Large intestine (tissue), 3 donors: ENCODE measurements around the gene CSNK1G1. TPM values are rescaled to one million over a fixed set of nuclear protein-coding genes. Genes with fewer than 3 reads are reported as not detected.

ENCODE experiments used
- DNase-seq, 2 donors: peaks; one replicate each; pipeline versions ENCODE4 v3.0.0 to v3.0.0-alpha.2; 2013
- H3K27ac ChIP-seq: one replicate; pipeline ENCODE4 v1.5.1; 2013; ENCODE audit warnings: low read length
- H3K27me3 ChIP-seq: 2 replicates; pipeline ENCODE4 v1.6.1; 2013; ENCODE audit warnings: low read length; ENCODE audit not compliant: control insufficient read depth, insufficient read depth
- H3K36me3 ChIP-seq: 2 replicates; pipeline ENCODE4 v1.6.1; 2013; ENCODE audit warnings: low read length; ENCODE audit not compliant: control insufficient read depth, insufficient read depth
- H3K4me1 ChIP-seq: one replicate; pipeline ENCODE4 v1.6.1; 2013; ENCODE audit warnings: low read length; ENCODE audit not compliant: control insufficient read depth, insufficient read depth
- H3K4me3 ChIP-seq: one replicate; pipeline ENCODE4 v1.5.1; 2013; ENCODE audit warnings: low read length
- H3K9me3 ChIP-seq: one replicate; pipeline ENCODE4 v1.6.1; 2013; ENCODE audit warnings: mild to moderate bottlenecking, low read depth, low read length, moderate library complexity; ENCODE audit not compliant: control insufficient read depth
- WGBS: methylation state at CpG from one replicate; pipeline ENCODE4 v1.1.5; 2013; ENCODE audit warnings: low lambda C conversion rate; ENCODE audit not compliant: insufficient coverage; 5-methylcytosine and 5-hydroxymethylcytosine counted together
- polyA plus RNA-seq: library from polyadenylated mRNA; unstranded; fragments of 120-200 nt; gene quantifications from one replicate; pipeline ENCODE4 v1.2.1, GENCODE V29; 2013

CSNK1G1 gene
- polyA plus RNA-seq, 1 donor = 11.9 TPM

- no peaks in the 10 kb centered on the region for H3K9me3 ChIP-seq
- peak; percentile 74 to 86 for DNase-seq
- peaks cover 26% of the 10 kb centered on the region for H3K4me1 ChIP-seq
- H3K27ac ChIP-seq = peak overlapping the region; percentile 67
- H3K27me3 ChIP-seq = no peaks in the 10 kb centered on the region
- no peaks in the 10 kb centered on the region for H3K36me3 ChIP-seq
- no peak overlapping the region for H3K4me3 ChIP-seq
- 17% methylated on average over 1 of the region's 2 CpGs for WGBS
Observed at GRCh38 chr15:64247906-64248541, 107.9 kb downstream of the CSNK1G1 start.

GRCh38 chr15:64247535-64247905 lies 108.5 kb downstream of the CSNK1G1 start:
- Histone ChIP-seq H3K4me3 (no peak overlapping the region), H3K27me3 (no peaks in the 10 kb centered on the region), H3K27ac (peak overlapping the region; percentile 67), H3K9me3 (no peaks in the 10 kb centered on the region), H3K36me3 (no peaks in the 10 kb centered on the region), H3K4me1 (peaks cover 26% of the 10 kb centered on the region)
- DNase-seq = peak; percentile 18 to 71

- H3K9me3 ChIP-seq = no peaks in the 10 kb centered on the region
- H3K36me3 ChIP-seq = no peaks in the 10 kb centered on the region
- peak overlapping the region; percentile 67 for H3K27ac ChIP-seq
- DNase-seq = peak in 1 of 2 donors; percentile 37
- WGBS = 62% methylated on average over 4 of the region's 9 CpGs
- H3K4me1 ChIP-seq = peaks cover 26% of the 10 kb centered on the region
- no peaks in the 10 kb centered on the region for H3K27me3 ChIP-seq
- no peak overlapping the region for H3K4me3 ChIP-seq
Observed at GRCh38 chr15:64246364-64247189, 109.4 kb downstream of the CSNK1G1 start.

GRCh38 chr15:64245405-64245804 lies 110.6 kb downstream of the CSNK1G1 start:
- 91% methylated on average over 2 of the region's 4 CpGs for WGBS
- no peak for DNase-seq
- no peak overlapping the region for H3K4me3 ChIP-seq
- no peaks in the 10 kb centered on the region for H3K36me3 ChIP-seq
- H3K27ac ChIP-seq = no peak overlapping the region
- H3K9me3 ChIP-seq = no peaks in the 10 kb centered on the region
- peaks cover 24% of the 10 kb centered on the region for H3K4me1 ChIP-seq
- no peaks in the 10 kb centered on the region for H3K27me3 ChIP-seq

GRCh38 chr15:64237677-64238076 lies 118.3 kb downstream of the CSNK1G1 start:
- no CpG with 5 or more reads among the region's 3 CpGs for whole genome bisulfite sequencing
- H3K4me3 ChIP-seq = no peak overlapping the region
- no peaks in the 10 kb centered on the region for H3K9me3 ChIP-seq
- H3K4me1 ChIP-seq = peaks cover 22% of the 10 kb centered on the region
- no peaks in the 10 kb centered on the region for H3K36me3 ChIP-seq
- no peak overlapping the region for H3K27ac ChIP-seq
- no peaks in the 10 kb centered on the region for H3K27me3 ChIP-seq
- peak; percentile 37 to 73 for DNase-seq

GRCh38 chr15:64236156-64236894 lies 119.6 kb downstream of the CSNK1G1 start:
- H3K36me3 ChIP-seq = no peaks in the 10 kb centered on the region
- H3K9me3 ChIP-seq = no peaks in the 10 kb centered on the region
- no peak overlapping the region for H3K4me3 ChIP-seq
- no CpG with 5 or more reads among the region's 2 CpGs for WGBS
- H3K27me3 ChIP-seq = no peaks in the 10 kb centered on the region
- peaks cover 25% of the 10 kb centered on the region for H3K4me1 ChIP-seq
- no peak overlapping the region for H3K27ac ChIP-seq
- DNase-seq = no peak

- no peaks in the 10 kb centered on the region for H3K27me3 ChIP-seq
Observed at GRCh38 chr15:64235552-64235951, 120.4 kb downstream of the CSNK1G1 start.

GRCh38 chr15:64233299-64233698 lies 122.7 kb downstream of the CSNK1G1 start:
- DNase-seq = no peak
- Histone ChIP-seq H3K27me3 (no peaks in the 10 kb centered on the region), H3K4me1 (peaks cover 9% of the 10 kb centered on the region), H3K27ac (no peak overlapping the region), H3K4me3 (no peak overlapping the region), H3K36me3 (no peaks in the 10 kb centered on the region), H3K9me3 (no peaks in the 10 kb centered on the region)
- WGBS = 100% methylated on average over 3 of the region's 4 CpGs

More at GRCh38 chr15:64235552-64235951, 120.4 kb downstream of the CSNK1G1 start:
- Histone ChIP-seq H3K4me3 (no peak overlapping the region), H3K36me3 (no peaks in the 10 kb centered on the region), H3K9me3 (no peaks in the 10 kb centered on the region), H3K4me1 (peaks cover 25% of the 10 kb centered on the region), H3K27ac (no peak overlapping the region)
- DNase-seq = no peak
- WGBS = 89% methylated on average over 4 of the region's 4 CpGs

- WGBS = no CpG with 5 or more reads among the region's 1 CpG
- Histone ChIP-seq H3K27me3 (no peaks in the 10 kb centered on the region), H3K4me1 (peaks cover 3% of the 10 kb centered on the region), H3K27ac (no peak overlapping the region), H3K9me3 (no peaks in the 10 kb centered on the region), H3K36me3 (no peaks in the 10 kb centered on the region), H3K4me3 (no peak overlapping the region)
- no peak for DNase-seq
Observed at GRCh38 chr15:64232400-64232799, 123.6 kb downstream of the CSNK1G1 start.

GRCh38 chr15:64229129-64229724 lies 126.7 kb downstream of the CSNK1G1 start:
- Histone ChIP-seq H3K9me3 (peaks cover 3% of the 10 kb centered on the region), H3K4me1 (peaks cover 3% of the 10 kb centered on the region), H3K27me3 (no peaks in the 10 kb centered on the region), H3K27ac (no peak overlapping the region), H3K36me3 (no peaks in the 10 kb centered on the region), H3K4me3 (no peak overlapping the region)
- no CpG with 5 or more reads among the region's 2 CpGs for WGBS
- DNase-seq = no peak
